Ovary (tissue), 9 donors: ENCODE data around the gene PPP6R1. TPM values are rescaled to one million over a fixed set of nuclear protein-coding genes. Genes with fewer than 3 reads are reported as not detected.

Experiments used
- DNase-seq, 5 donors: peaks; one replicate each; pipeline ENCODE4 v3.0.0-alpha.2; 2019 to 2020
- H3K27ac ChIP-seq, 2 donors: fragments of 200-600 bp; one replicate each; pipeline versions ENCODE4 v1.5.1 to v1.8.0; 2019 to 2022
- H3K27me3 ChIP-seq: fragments of 200-600 bp; one replicate; pipeline ENCODE4 v1.8.0; 2022
- H3K36me3 ChIP-seq: fragments of 200-600 bp; sonication (generic); one replicate; pipeline ENCODE4 v1.5.1; 2019
- H3K4me1 ChIP-seq: one replicate; pipeline ENCODE4 v1.8.1; 2013; ENCODE audit warnings: mild to moderate bottlenecking, moderate library complexity; ENCODE audit not compliant: insufficient read depth
- H3K4me3 ChIP-seq: fragments of 200-600 bp; sonication (generic); one replicate; pipeline ENCODE4 v1.5.1; 2017
- H3K9me3 ChIP-seq, 2 donors: fragments of 200-600 bp in 1 of 2; sonication (generic) in 1 of 2; one replicate each; pipeline versions ENCODE4 v1.5.1 to v1.8.1; 2013 to 2019; ENCODE audit warnings: mild to moderate bottlenecking in 1 of 2, moderate library complexity in 1 of 2
- EP300 ChIP-seq: sonication (generic); formaldehyde crosslinking; IDR thresholded peaks from one replicate; pipeline ENCODE4 v1.6.1; 2017; ENCODE audit warnings: antibody characterized with exemption
- POLR2A ChIP-seq: fragments of 450-650 bp; IDR thresholded peaks from one replicate; pipeline ENCODE4 v1.6.1; 2017; ENCODE audit warnings: antibody characterized with exemption, mild to moderate bottlenecking, moderate library complexity
- WGBS, 3 donors: extraction: QIAGEN DNeasy Blood & Tissue Kit in 1 of 3; methylation state at CpG; one replicate each; pipeline versions ENCODE4 v1.1.5 to v1.1.7; 2013 to 2017; 5-methylcytosine and 5-hydroxymethylcytosine counted together
- intact Hi-C, 4 donors: fragments of 100-400 bp; cut with DNase I; formaldehyde crosslinking; loops; one replicate each; pipeline versions ENCODE4 v1.11.0 to v1.15.1; 2022 to 2023
- polyA plus RNA-seq, 2 donors: library from polyadenylated mRNA; stranded (reverse); fragments of 200-250 nt in 1 of 2; fragments of 350-450 nt in 1 of 2; fragmentation: Illumina TruSeq in 1 of 2; extraction: RNeasy Lipid Tissue Mini Kit (QIAGEN cat#74804) in 1 of 2; gene quantifications; one replicate each; pipeline ENCODE4 v1.2.3, GENCODE V29; 2013 to 2014
- total RNA-seq, 7 donors: library from RNA; depleted of rRNA in 2 of 7; stranded (reverse); fragments of >200 nt in 2 of 7; fragmentation: NEBNext Ultra II Directional in 3 of 7; extraction: Animal tissue kit (Norgen Biotek cat#: 25700) in 3 of 7; gene quantifications; one replicate each; pipeline versions ENCODE4 v1.1.0 to v1.2.4, GENCODE V29; 2016 to 2023
- TF ChIP-seq, protein P1 (sequence below), 3 donors: fragments of 450-650 bp in 2 of 3; fragments of 200-600 bp in 1 of 3; IDR thresholded peaks; one replicate each; pipeline versions ENCODE4 v1.5.1 to v1.8.0; 2016 to 2022; ENCODE audit warnings: antibody characterized with exemption in 3 of 3, mild to moderate bottlenecking in 1 of 3
- donor health status: DM: no; HTN: no; CAD: no; lungs with moderate emphysema.
- donor health status: DM: no; HTN: no; CAD: no.
- donor health status: Bipolar disorder and iron deficiency.
- donor health status: DM: yes; HTN: yes; CAD: no.
- donor health status: DM: no; HTN: no; CAD: no.
- donor health status: DM: yes; HTN: yes; CAD: no.

PPP6R1 gene
- total and polyA plus RNA-seq, 9 donors: 14.1 to 52.2 (median 42.9) TPM

- H3K4me3 ChIP-seq: no peak overlapping the region
- no peak for DNase-seq
Measured at GRCh38 chr19:55230329-55230728, 28.5 kb downstream of the PPP6R1 start.

GRCh38 chr19:55229789-55230182 lies 29.0 kb downstream of the PPP6R1 start:
- TF ChIP-seq POLR2A: no peak
- TF ChIP-seq, protein P1, sequence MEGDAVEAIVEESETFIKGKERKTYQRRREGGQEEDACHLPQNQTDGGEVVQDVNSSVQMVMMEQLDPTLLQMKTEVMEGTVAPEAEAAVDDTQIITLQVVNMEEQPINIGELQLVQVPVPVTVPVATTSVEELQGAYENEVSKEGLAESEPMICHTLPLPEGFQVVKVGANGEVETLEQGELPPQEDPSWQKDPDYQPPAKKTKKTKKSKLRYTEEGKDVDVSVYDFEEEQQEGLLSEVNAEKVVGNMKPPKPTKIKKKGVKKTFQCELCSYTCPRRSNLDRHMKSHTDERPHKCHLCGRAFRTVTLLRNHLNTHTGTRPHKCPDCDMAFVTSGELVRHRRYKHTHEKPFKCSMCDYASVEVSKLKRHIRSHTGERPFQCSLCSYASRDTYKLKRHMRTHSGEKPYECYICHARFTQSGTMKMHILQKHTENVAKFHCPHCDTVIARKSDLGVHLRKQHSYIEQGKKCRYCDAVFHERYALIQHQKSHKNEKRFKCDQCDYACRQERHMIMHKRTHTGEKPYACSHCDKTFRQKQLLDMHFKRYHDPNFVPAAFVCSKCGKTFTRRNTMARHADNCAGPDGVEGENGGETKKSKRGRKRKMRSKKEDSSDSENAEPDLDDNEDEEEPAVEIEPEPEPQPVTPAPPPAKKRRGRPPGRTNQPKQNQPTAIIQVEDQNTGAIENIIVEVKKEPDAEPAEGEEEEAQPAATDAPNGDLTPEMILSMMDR (IDR thresholded peaks at IDR 0.05): no peak
- TF ChIP-seq EP300: no peak
- H3K36me3 ChIP-seq: no peaks in the 10 kb centered on the region
- no peak for DNase-seq
- H3K4me1 ChIP-seq: no peaks in the 10 kb centered on the region
- H3K9me3 ChIP-seq: no peaks in the 10 kb centered on the region
- no peak overlapping the region for H3K27ac ChIP-seq
- 68 to 74% (median 70%) methylated on average over 17 of the region's 17 CpGs for WGBS, 3 donors
- intact Hi-C loops: no loop called here
- no peak overlapping the region for H3K4me3 ChIP-seq
- H3K27me3 ChIP-seq: no peaks in the 10 kb centered on the region

More at GRCh38 chr19:55230329-55230728, 28.5 kb downstream of the PPP6R1 start:
- TF ChIP-seq, protein P1 (IDR thresholded peaks at IDR 0.05): no peak
- TF ChIP-seq POLR2A (no peak), EP300 (no peak)
- no peak overlapping the region for H3K27ac ChIP-seq
- no peaks in the 10 kb centered on the region for H3K4me1 ChIP-seq
- no peaks in the 10 kb centered on the region for H3K36me3 ChIP-seq
- intact Hi-C loops: no loop called here
- no peaks in the 10 kb centered on the region for H3K9me3 ChIP-seq
- 73 to 85% (median 73%) methylated on average over 13 of the region's 13 CpGs for WGBS, 3 donors
- H3K27me3 ChIP-seq: no peaks in the 10 kb centered on the region

DNA sequence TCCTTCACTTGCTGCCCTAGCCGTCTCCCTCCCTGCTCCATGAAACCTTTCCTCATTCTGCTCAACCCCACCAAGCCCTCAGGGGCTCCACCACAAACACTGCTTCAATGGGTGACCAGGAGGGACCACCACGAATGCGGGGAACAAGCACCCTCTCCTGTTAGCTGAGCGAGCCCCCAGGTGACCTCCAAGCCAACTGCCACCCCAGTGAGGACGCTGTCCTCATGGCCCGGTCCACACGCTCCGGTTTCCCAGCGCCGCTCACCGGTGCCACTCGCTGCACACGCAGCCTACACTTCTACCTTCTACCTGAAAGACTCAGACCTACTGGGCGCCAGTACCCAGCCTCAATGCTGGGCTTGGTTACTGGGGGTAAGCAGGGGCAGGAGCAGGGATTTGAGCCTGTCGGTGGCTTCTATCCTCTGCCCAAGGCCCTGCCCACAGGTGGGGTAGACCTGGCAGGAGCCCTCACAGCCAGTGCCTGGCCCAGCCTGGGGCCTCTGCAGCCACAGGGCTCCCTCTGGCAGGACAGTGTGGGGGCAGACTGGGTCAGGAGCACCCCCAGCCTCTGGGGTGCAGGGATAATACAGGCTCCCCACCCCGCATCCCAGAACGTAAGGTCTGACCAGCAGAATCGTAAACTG lies 29.6 kb downstream of the PPP6R1 start:
- no peak for DNase-seq
- no peaks in the 10 kb centered on the region for H3K27me3 ChIP-seq
- H3K27ac ChIP-seq: no peak overlapping the region
- no peaks in the 10 kb centered on the region for H3K4me1 ChIP-seq
- H3K36me3 ChIP-seq: no peaks in the 10 kb centered on the region
- TF ChIP-seq EP300: no peak
- TF ChIP-seq, protein P1 (IDR thresholded peaks at IDR 0.05): no peak
- no peak for TF ChIP-seq POLR2A
- 89 to 94% (median 92%) methylated on average over 18 of the region's 18 CpGs for WGBS, 3 donors
- intact Hi-C loops: no loop called here
- H3K9me3 ChIP-seq: no peaks in the 10 kb centered on the region
- H3K4me3 ChIP-seq: no peak overlapping the region

DNA sequence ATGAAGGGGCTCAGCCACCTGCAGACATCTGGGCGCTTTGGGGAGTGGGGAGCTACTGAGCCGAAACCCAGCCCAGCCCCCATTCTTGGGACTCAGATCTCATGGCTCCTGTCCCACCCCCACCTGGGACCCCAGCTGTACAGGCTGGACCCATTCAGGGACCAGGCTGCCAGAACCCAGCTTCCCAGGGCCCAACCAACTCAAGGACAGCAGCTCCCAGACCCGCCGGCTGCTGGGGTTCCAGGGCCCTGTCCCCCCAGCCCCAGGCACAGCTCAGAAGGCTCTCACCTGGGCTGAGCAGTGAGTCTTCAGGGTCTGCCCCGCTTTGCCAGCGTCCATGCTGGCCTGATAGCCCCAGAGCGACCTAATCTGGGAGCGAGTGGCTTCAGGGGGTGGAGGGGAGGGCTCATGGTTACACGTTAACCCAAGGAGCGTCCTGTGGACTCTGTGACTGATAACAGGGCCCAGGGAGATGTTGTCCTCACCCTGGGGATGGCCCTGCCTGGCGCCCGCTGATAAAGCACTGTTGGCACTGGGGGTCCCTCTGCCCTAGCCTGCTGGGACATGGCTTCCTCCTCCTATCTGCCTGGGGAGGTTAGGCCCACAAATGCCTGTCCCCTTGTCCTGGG lies 30.3 kb downstream of the PPP6R1 start, which contains the start of gene TMEM86B:
TSS of gene TMEM86B (minus strand) at position 361 of the 629 bp plus-strand sequence. CDS start at position 339, 22 bp downstream.
- no peak for DNase-seq
- WGBS, 3 donors: 79 to 89% (median 84%) methylated on average over 11 to 12 of the region's 12 CpGs
- intact Hi-C loops: no loop called here
- TF ChIP-seq EP300: no peak
- no peak for TF ChIP-seq POLR2A
- TF ChIP-seq, protein P1 (IDR thresholded peaks at IDR 0.05): no peak
- Histone ChIP-seq H3K4me1 (no peaks in the 10 kb centered on the region), H3K36me3 (no peaks in the 10 kb centered on the region), H3K27me3 (no peaks in the 10 kb centered on the region), H3K27ac (no peak within 1 kb of the TSS), H3K4me3 (no peak within 1 kb of the TSS), H3K9me3 (no peaks in the 10 kb centered on the region)
